HEK293 (cell line): ENCODE results near the gene ATP8A2.

Experiments used
- CTCF ChIA-PET: fragments of 350-600 bp; formaldehyde crosslinking; extraction: SDS; loops from one replicate; lab custom pipeline; 2021; ENCODE audit warnings: antibody characterized with exemption; lab: Yijun Ruan, JAX
- POLR2A ChIA-PET: fragments of 300-600 bp; formaldehyde crosslinking; extraction: SDS; loops from one replicate; lab custom pipeline; 2020; ENCODE audit warnings: antibody characterized with exemption, inconsistent platforms; lab: Yijun Ruan, JAX
- H3K27ac ChIP-seq: fragments of 200-500 bp; sonication (Bioruptor generic); 2 replicates; pipeline ENCODE4 v1.5.1; 2014; ENCODE audit warnings: low read depth, low read length, control low read depth, inconsistent platforms; ENCODE audit errors: extremely low read depth
- H3K36me3 ChIP-seq, 2 experiments: fragments of 200-500 bp in 1 of 2; sonication (Bioruptor generic) in 1 of 2; 1 replicate in 1 of 2; 2 replicates in 1 of 2; pipeline ENCODE4 v1.5.1; 2014 to 2017; ENCODE audit warnings: inconsistent platforms in 2 of 2, low read length in 2 of 2; ENCODE audit not compliant: control insufficient read depth in 2 of 2, insufficient read depth in 1 of 2
- H3K4me1 ChIP-seq: fragments of 200-500 bp; sonication (Bioruptor generic); 2 replicates; pipeline ENCODE4 v1.5.1; 2014; ENCODE audit warnings: mild to moderate bottlenecking, low read length, inconsistent platforms; ENCODE audit not compliant: control insufficient read depth, insufficient read depth
- H3K4me3 ChIP-seq: 2 replicates; pipeline ENCODE4 v1.5.1; 2011; ENCODE audit warnings: low read depth, mild to moderate bottlenecking, control low read depth, low read length, moderate library complexity
- H3K9me3 ChIP-seq: fragments of 200-500 bp; sonication (Bioruptor generic); 2 replicates; pipeline ENCODE4 v1.5.1; 2014; ENCODE audit warnings: low read depth, low read length, inconsistent platforms; ENCODE audit not compliant: control insufficient read depth, insufficient read depth
- EGR2 ChIP-seq: fragments of 450-650 bp; formaldehyde crosslinking; IDR thresholded peaks from 2 replicates; pipeline ENCODE4 v1.5.1; 2016; ENCODE audit warnings: low read depth, missing biosample characterization, missing genetic modification characterization
- KLF10 ChIP-seq: fragments of 450-650 bp; IDR thresholded peaks from 2 replicates; pipeline ENCODE4 v1.5.1; 2018; ENCODE audit warnings: missing biosample characterization, mild to moderate bottlenecking, missing genetic modification characterization
- REPIN1 ChIP-seq: fragments of 450-650 bp; formaldehyde crosslinking; IDR thresholded peaks from 2 replicates; pipeline ENCODE4 v1.5.1; 2017; ENCODE audit warnings: missing biosample characterization, missing genetic modification characterization, low read depth
- SCRT1 ChIP-seq: fragments of 450-650 bp; formaldehyde crosslinking; IDR thresholded peaks from 2 replicates; pipeline ENCODE4 v1.5.1; 2016; ENCODE audit warnings: missing biosample characterization, missing genetic modification characterization, borderline replicate concordance
- SP2 ChIP-seq: fragments of 450-650 bp; formaldehyde crosslinking; IDR thresholded peaks from 2 replicates; pipeline ENCODE4 v1.5.1; 2016; ENCODE audit warnings: missing biosample characterization, missing genetic modification characterization
- ZFHX2 ChIP-seq: fragments of 450-650 bp; formaldehyde crosslinking; conservative IDR thresholded peaks from 2 replicates; pipeline ENCODE4 v1.5.1; 2016; ENCODE audit warnings: missing biosample characterization, missing genetic modification characterization
- ZFP3 ChIP-seq: fragments of 450-650 bp; formaldehyde crosslinking; IDR thresholded peaks from 2 replicates; pipeline ENCODE4 v1.5.1; 2016; ENCODE audit warnings: low read depth, missing biosample characterization, missing genetic modification characterization
- ZFP69B ChIP-seq: fragments of 450-650 bp; formaldehyde crosslinking; IDR thresholded peaks from 2 replicates; pipeline ENCODE4 v1.5.1; 2016; ENCODE audit warnings: missing biosample characterization, missing genetic modification characterization
- ZNF10 ChIP-seq: fragments of 450-650 bp; formaldehyde crosslinking; IDR thresholded peaks from 2 replicates; pipeline ENCODE4 v1.5.1; 2017; ENCODE audit warnings: missing biosample characterization, missing genetic modification characterization
- ZNF132 ChIP-seq: fragments of 450-650 bp; formaldehyde crosslinking; IDR thresholded peaks from 2 replicates; pipeline ENCODE4 v1.5.1; 2017; ENCODE audit warnings: missing biosample characterization, missing genetic modification characterization, borderline replicate concordance
- ZNF184 ChIP-seq: fragments of 450-650 bp; IDR thresholded peaks from 2 replicates; pipeline ENCODE4 v1.5.1; 2018; ENCODE audit warnings: missing biosample characterization, mild to moderate bottlenecking, missing genetic modification characterization
- ZNF239 ChIP-seq: fragments of 450-650 bp; formaldehyde crosslinking; IDR thresholded peaks from 2 replicates; pipeline ENCODE4 v1.5.1; 2016; ENCODE audit warnings: missing biosample characterization, missing genetic modification characterization
- ZNF248 ChIP-seq: fragments of 450-650 bp; formaldehyde crosslinking; IDR thresholded peaks from 2 replicates; pipeline ENCODE4 v1.5.1; 2017; ENCODE audit warnings: missing biosample characterization, missing genetic modification characterization
- ZNF302 ChIP-seq: fragments of 450-650 bp; formaldehyde crosslinking; IDR thresholded peaks from 2 replicates; pipeline ENCODE4 v1.5.1; 2016; ENCODE audit warnings: missing biosample characterization, missing genetic modification characterization, low read depth
- ZNF311 ChIP-seq: fragments of 450-650 bp; formaldehyde crosslinking; IDR thresholded peaks from 2 replicates; pipeline ENCODE4 v1.5.1; 2017; ENCODE audit warnings: missing biosample characterization, missing genetic modification characterization, borderline replicate concordance
- ZNF416 ChIP-seq: fragments of 450-650 bp; formaldehyde crosslinking; IDR thresholded peaks from 2 replicates; pipeline ENCODE4 v1.5.1; 2016; ENCODE audit warnings: missing biosample characterization, missing genetic modification characterization
- ZNF548 ChIP-seq: fragments of 450-650 bp; formaldehyde crosslinking; IDR thresholded peaks from 2 replicates; pipeline ENCODE4 v1.5.1; 2016; ENCODE audit warnings: missing biosample characterization, missing genetic modification characterization
- ZNF555 ChIP-seq: fragments of 450-650 bp; formaldehyde crosslinking; conservative IDR thresholded peaks from 2 replicates; pipeline ENCODE4 v1.5.1; 2017; ENCODE audit warnings: missing biosample characterization, mild to moderate bottlenecking, missing genetic modification characterization, inconsistent platforms
- ZNF623 ChIP-seq: fragments of 450-650 bp; formaldehyde crosslinking; IDR thresholded peaks from 2 replicates; pipeline ENCODE4 v1.5.1; 2016; ENCODE audit warnings: missing biosample characterization, missing genetic modification characterization
- ZNF701 ChIP-seq: fragments of 450-650 bp; formaldehyde crosslinking; IDR thresholded peaks from 2 replicates; pipeline ENCODE4 v1.5.1; 2016; ENCODE audit warnings: missing biosample characterization, missing genetic modification characterization
- TF ChIP-seq, protein P1 (sequence below): fragments of 450-650 bp; formaldehyde crosslinking; IDR thresholded peaks from 2 replicates; pipeline ENCODE4 v1.5.1; 2016; ENCODE audit warnings: missing biosample characterization, missing genetic modification characterization
- TF ChIP-seq, protein P2 (sequence below): fragments of 450-650 bp; formaldehyde crosslinking; IDR thresholded peaks from 2 replicates; pipeline ENCODE4 v1.5.1; 2017; ENCODE audit warnings: missing biosample characterization, missing genetic modification characterization
- TF ChIP-seq, protein P3 (sequence below): fragments of 450-650 bp; formaldehyde crosslinking; IDR thresholded peaks from 2 replicates; pipeline ENCODE4 v1.5.1; 2016; ENCODE audit warnings: missing biosample characterization, missing genetic modification characterization
- TF ChIP-seq, protein P4 (sequence below): fragments of 450-650 bp; formaldehyde crosslinking; IDR thresholded peaks from 2 replicates; pipeline ENCODE4 v1.5.1; 2016; ENCODE audit warnings: missing biosample characterization, missing genetic modification characterization
- TF ChIP-seq, protein P5 (sequence below): sonication (generic); formaldehyde crosslinking; IDR thresholded peaks from 2 replicates; pipeline ENCODE4 v1.8.1; 2022; ENCODE audit warnings: mild to moderate bottlenecking, moderate library complexity, missing genetic modification reagents

The ATP8A2 gene

DNA sequence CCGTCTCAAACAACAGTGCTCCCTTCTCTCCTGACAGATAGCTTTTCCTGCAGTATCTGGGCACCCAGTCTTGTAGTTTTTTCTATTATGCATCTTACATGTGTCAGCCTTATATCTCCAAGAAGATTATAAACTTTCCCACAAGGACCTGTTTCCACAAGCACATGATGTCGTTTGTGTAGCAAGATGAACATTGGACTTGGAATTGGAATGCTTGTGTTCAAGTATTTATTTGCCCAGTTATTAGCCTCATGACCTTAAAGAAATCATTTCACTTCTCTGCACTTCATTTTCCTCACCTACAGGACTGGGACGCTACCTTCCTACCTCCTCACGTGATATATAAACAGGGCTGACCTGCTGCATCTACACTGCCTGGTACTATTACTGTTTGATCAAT lies 658.6 kb downstream of the ATP8A2 start:
- CTCF ChIA-PET, result no interaction called here
- Histone ChIP-seq H3K4me3 (no peak overlapping the region), H3K27ac (no peak overlapping the region), H3K4me1 (no peaks in the 10 kb centered on the region), H3K9me3 (no peaks in the 10 kb centered on the region), H3K36me3 (no peaks in the 10 kb centered on the region)
- POLR2A ChIA-PET, result no interaction called here
- TF ChIP-seq KLF10 (tag by site-specific recombination), result no peak

DNA sequence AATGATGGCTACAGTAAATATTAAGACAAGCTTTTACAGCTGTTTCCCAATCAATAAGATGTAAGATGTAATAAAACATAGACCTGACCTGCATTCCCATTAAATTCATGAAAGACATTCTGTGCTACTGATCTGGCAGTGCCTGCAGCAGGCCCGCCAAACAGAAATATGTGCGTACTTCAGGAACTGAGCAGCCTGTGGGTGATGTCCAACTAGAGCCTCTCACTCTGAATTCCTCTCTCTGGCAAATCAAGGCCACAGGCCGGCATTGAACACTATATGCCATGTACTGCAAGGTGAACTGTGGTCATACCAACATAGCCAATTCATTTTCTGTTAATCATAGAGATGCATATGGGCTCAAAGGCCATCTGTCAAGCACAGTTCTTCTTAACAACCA lies 662.2 kb downstream of the ATP8A2 start:
- CTCF ChIA-PET, result no interaction called here

DNA sequence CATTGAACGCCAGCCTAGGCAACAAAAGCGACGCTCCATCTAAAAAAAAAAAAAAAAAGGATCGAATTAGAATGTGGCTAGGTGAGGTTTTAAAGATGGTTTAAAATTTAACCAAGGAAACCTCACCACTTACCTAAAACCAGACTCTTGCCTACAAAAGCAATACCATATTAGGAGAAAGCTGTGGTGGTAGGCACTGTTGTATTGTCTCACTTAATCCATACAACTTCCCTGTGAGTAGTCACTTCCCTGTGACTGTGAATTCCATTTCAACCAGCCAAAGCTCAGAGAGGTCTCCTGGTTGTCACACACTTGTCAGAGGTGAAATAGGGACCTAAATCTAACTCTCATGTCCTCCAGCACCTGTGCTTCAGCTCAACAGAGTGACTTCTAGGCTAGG lies 664.6 kb downstream of the ATP8A2 start:
- Histone ChIP-seq H3K4me3 (no peak overlapping the region), H3K36me3 (no peaks in the 10 kb centered on the region), H3K4me1 (no peaks in the 10 kb centered on the region), H3K27ac (no peak overlapping the region), H3K9me3 (no peaks in the 10 kb centered on the region)
- POLR2A ChIA-PET, result interaction anchor here (1.2 kb wide), 1 partner anchor 15 kb away, joined by 4 read pairs; the partner anchor contains the start of gene SHISA2
- TF ChIP-seq, protein P1, sequence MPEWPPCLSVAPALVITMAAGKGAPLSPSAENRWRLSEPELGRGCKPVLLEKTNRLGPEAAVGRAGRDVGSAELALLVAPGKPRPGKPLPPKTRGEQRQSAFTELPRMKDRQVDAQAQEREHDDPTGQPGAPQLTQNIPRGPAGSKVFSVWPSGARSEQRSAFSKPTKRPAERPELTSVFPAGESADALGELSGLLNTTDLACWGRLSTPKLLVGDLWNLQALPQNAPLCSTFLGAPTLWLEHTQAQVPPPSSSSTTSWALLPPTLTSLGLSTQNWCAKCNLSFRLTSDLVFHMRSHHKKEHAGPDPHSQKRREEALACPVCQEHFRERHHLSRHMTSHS (tag by site-specific recombination), result no peak
- TF ChIP-seq ZFHX2 (tag by site-specific recombination), result no peak
- TF ChIP-seq ZNF239 (tag by site-specific recombination), result no peak
- TF ChIP-seq, protein P2, sequence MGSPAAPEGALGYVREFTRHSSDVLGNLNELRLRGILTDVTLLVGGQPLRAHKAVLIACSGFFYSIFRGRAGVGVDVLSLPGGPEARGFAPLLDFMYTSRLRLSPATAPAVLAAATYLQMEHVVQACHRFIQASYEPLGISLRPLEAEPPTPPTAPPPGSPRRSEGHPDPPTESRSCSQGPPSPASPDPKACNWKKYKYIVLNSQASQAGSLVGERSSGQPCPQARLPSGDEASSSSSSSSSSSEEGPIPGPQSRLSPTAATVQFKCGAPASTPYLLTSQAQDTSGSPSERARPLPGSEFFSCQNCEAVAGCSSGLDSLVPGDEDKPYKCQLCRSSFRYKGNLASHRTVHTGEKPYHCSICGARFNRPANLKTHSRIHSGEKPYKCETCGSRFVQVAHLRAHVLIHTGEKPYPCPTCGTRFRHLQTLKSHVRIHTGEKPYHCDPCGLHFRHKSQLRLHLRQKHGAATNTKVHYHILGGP (tag by site-specific recombination), result no peak
- TF ChIP-seq SP2 (tag by site-specific recombination), result no peak
- no peak for TF ChIP-seq ZNF701 (tag by site-specific recombination)
- TF ChIP-seq ZNF248 (tag by site-specific recombination), result no peak
- TF ChIP-seq ZNF302, result no peak
- TF ChIP-seq, protein P3, sequence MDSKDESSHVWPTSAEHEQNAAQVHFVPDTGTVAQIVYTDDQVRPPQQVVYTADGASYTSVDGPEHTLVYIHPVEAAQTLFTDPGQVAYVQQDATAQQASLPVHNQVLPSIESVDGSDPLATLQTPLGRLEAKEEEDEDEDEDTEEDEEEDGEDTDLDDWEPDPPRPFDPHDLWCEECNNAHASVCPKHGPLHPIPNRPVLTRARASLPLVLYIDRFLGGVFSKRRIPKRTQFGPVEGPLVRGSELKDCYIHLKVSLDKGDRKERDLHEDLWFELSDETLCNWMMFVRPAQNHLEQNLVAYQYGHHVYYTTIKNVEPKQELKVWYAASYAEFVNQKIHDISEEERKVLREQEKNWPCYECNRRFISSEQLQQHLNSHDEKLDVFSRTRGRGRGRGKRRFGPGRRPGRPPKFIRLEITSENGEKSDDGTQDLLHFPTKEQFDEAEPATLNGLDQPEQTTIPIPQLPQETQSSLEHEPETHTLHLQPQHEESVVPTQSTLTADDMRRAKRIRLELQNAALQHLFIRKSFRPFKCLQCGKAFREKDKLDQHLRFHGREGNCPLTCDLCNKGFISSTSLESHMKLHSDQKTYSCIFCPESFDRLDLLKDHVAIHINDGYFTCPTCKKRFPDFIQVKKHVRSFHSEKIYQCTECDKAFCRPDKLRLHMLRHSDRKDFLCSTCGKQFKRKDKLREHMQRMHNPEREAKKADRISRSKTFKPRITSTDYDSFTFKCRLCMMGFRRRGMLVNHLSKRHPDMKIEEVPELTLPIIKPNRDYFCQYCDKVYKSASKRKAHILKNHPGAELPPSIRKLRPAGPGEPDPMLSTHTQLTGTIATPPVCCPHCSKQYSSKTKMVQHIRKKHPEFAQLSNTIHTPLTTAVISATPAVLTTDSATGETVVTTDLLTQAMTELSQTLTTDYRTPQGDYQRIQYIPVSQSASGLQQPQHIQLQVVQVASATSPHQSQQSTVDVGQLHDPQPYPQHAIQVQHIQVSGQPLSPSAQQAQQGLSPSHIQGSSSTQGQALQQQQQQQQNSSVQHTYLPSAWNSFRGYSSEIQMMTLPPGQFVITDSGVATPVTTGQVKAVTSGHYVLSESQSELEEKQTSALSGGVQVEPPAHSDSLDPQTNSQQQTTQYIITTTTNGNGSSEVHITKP (tag by site-specific recombination), result no peak
- no peak for TF ChIP-seq ZFP69B (tag by site-specific recombination)
- TF ChIP-seq ZNF623, result no peak
- CTCF ChIA-PET, result interaction anchor here (0.6 to 1.2 kb wide), 3 partner anchors 17 to 817 kb away, joined by 3 to 6 read pairs (median 3); no protein-coding TSS in a partner anchor

More for the DNA sequence above, 662.2 kb downstream of the ATP8A2 start:
- Histone ChIP-seq H3K36me3 (no peaks in the 10 kb centered on the region), H3K4me1 (no peaks in the 10 kb centered on the region), H3K4me3 (no peak overlapping the region), H3K27ac (no peak overlapping the region), H3K9me3 (no peaks in the 10 kb centered on the region)
- POLR2A ChIA-PET, result no interaction called here
- TF ChIP-seq ZNF311 (tag by site-specific recombination), result no peak
- TF ChIP-seq ZNF132 (tag by site-specific recombination), result no peak
- TF ChIP-seq ZNF10 (tag by site-specific recombination), result no peak
- TF ChIP-seq REPIN1 (tag by site-specific recombination), result no peak
- TF ChIP-seq ZNF184 (tag by site-specific recombination), result no peak
- TF ChIP-seq ZNF555 (tag by site-specific recombination), result no peak
- TF ChIP-seq, protein P4, sequence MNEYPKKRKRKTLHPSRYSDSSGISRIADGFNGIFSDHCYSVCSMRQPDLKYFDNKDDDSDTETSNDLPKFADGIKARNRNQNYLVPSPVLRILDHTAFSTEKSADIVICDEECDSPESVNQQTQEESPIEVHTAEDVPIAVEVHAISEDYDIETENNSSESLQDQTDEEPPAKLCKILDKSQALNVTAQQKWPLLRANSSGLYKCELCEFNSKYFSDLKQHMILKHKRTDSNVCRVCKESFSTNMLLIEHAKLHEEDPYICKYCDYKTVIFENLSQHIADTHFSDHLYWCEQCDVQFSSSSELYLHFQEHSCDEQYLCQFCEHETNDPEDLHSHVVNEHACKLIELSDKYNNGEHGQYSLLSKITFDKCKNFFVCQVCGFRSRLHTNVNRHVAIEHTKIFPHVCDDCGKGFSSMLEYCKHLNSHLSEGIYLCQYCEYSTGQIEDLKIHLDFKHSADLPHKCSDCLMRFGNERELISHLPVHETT (tag by site-specific recombination), result no peak
- TF ChIP-seq SCRT1 (tag by site-specific recombination), result no peak
- TF ChIP-seq ZNF548 (tag by site-specific recombination), result no peak
- TF ChIP-seq, protein P5, sequence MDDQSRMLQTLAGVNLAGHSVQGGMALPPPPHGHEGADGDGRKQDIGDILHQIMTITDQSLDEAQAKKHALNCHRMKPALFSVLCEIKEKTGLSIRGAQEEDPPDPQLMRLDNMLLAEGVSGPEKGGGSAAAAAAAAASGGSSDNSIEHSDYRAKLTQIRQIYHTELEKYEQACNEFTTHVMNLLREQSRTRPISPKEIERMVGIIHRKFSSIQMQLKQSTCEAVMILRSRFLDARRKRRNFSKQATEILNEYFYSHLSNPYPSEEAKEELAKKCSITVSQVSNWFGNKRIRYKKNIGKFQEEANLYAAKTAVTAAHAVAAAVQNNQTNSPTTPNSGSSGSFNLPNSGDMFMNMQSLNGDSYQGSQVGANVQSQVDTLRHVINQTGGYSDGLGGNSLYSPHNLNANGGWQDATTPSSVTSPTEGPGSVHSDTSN (CRISPR knock-in tag), result no peak
- no peak for TF ChIP-seq ZNF416 (tag by site-specific recombination)
- TF ChIP-seq ZFP3, result no peak
- no peak for TF ChIP-seq EGR2 (tag by site-specific recombination)
- TF ChIP-seq, all 188 proteins: peak for 0
